T47D (cell line): Measurements from ENCODE around the gene FLYWCH2.
"Not testable (repeated sequence)": the region's sequence is repeated elsewhere in the genome, so short reads cannot be mapped to it uniquely, and the experiment has no call there.

Experiments
- DNase-seq, 2 experiments: peaks; one replicate each; pipeline versions ENCODE4 v3.0.0 to v3.0.0-alpha.2; 2011 to 2012; ENCODE audit warnings: low read depth in 1 of 2, low spot score in 1 of 2
- JUND ChIP-seq: IDR thresholded peaks from 2 replicates; pipeline ENCODE4 v1.6.1; 2012; ENCODE audit warnings: low read depth
- in situ Hi-C: cut with HindIII; loops from 2 replicates; pipeline ENCODE4 v1.10.0; 2016; ENCODE audit warnings: low sequenced_read_pairs, low pct_unique_long_range_greater_than_20kb

FLYWCH2 gene

DNA sequence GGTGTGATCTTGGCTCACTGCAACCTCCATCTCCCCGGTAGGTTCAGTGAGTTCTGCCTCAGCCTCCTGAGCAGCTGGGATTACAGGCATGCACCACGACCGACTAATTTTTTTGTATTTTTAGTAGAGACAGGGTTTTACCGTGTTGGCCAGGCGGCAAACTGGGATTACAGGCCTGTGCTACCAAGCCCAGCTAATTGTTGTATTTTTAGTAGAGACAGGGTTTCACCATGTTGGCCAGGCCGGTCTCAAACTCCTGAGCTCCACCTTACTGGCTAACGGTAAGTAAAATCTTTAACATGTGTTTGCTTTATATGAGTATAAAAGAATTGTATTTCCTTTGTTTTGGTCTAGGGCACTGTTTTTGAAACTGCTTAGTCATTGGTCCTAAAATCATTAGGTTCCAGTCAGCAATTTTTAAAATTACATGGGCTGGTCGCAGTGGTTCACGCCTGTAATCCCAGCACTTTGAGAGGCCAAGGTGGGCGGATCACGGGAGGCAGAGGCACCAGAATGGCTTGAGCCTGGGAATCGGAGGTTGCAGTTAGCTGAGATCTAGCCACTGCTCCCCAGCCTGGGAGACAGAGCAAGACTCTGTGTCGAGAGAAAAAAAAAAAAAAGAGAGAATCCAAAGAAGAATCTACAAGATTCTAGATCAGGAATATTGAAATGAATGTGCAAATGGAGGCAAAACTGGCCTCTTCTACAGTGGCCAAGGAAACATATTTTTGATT, 32.3 kb downstream of the FLYWCH2 start:
- no peak for TF ChIP-seq JUND
- in situ Hi-C loops, result no loop called here
- DNase-seq, result no peak

DNA sequence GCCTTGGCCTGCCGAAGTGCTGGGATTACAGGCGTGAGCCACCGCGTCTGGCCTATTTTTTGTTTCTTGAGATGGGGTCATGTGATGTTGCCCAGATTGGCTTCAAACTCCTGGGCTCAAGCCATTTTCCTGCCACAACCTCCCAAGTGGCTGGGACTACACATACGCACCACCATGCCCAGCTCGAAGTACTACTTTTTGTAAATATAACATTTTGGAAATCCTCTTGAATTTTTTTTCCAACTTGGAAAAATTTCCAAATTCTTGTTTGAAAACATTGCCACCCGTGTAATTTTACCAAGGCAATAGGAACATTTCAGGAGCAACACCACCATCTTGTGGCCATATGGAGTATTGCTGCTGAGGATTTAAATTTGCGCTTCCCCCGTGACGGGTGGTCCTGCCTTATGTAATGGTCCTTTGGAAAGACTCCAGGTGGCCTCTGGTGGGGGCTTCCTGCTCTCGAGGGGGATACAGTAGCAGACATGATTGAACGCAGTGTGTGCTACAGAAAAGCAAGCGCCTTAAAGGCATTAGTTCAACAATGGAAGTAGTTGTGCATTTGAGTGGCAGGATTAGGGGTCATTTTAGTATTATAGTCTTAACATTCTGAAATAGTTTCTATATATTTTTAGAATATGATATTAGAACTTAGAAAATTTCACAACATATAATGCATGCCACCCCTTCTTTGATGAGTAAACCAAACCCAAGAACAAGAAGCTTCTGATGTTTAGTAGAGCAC, 36.7 kb downstream of the FLYWCH2 start:
- in situ Hi-C loops, result no loop called here

DNA sequence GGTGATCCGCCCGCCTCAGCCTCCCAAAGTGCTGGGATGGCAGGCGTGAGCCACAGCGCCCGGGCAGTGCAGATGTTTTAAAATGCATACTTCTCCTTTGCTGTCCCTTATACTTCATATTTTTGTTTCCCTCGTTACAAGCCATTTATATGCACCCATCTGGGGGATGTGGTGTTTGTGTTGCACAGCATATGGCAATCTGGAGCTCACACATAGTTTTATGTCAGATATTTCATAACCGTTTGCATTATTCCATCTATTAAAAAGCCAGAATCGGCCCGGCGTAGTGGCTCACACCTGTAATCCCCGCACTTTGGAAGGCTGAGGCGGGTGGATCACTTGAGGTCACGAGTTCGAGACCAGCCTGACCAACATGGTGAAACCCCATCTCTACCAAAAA, 40.5 kb downstream of the FLYWCH2 start:
- in situ Hi-C loops, result no loop called here
- no peak for DNase-seq
- no peak for TF ChIP-seq JUND

More for the DNA sequence above, 36.7 kb downstream of the FLYWCH2 start:
- TF ChIP-seq JUND, result no peak
- DNase-seq, result peak in 1 of 2 experiments; percentile 70

DNA sequence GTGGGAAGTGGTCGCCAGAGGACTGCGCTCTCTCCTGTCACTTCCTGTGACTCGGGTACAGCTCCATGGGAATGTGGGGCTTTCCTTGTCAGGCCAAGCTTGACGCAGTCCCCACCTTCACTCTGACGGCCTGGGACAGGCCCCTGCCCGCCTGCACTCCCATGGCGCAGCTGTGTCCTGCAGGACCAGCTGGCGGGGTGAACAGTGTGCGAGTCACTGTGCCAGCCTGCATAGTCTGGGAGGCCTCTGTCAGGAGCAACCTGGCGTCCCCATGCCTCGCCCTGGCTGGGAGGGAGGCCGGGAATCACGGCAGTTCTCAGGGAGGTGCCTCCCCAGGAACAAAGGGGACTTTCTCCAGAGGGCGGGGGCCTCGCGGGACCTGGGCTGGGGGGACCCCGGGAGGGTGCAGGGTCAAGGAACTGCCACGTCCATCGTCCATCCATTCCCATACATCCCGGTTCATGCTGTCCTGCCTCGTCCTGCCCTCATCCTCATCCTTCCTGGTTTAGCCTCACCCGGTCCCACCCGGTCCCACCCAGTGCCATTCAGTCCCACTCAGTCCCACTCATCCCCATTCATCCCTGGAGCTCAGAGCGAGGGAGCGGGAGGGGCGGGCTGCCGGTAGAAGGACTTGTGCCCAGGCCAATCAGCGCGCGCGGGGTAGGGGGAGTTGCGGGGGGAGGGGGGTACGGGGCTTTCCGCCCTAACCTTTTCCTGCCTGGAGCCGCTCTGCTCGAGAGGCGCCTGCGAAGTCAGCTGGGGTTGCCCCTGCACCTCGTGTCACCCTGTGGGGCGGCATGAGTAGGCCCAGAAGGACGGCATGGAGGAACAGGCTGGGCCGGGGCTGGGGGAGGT, 42.1 kb downstream of the FLYWCH2 start:
- in situ Hi-C loops, result no loop called here
- no peak for DNase-seq
- TF ChIP-seq JUND, result no peak

DNA sequence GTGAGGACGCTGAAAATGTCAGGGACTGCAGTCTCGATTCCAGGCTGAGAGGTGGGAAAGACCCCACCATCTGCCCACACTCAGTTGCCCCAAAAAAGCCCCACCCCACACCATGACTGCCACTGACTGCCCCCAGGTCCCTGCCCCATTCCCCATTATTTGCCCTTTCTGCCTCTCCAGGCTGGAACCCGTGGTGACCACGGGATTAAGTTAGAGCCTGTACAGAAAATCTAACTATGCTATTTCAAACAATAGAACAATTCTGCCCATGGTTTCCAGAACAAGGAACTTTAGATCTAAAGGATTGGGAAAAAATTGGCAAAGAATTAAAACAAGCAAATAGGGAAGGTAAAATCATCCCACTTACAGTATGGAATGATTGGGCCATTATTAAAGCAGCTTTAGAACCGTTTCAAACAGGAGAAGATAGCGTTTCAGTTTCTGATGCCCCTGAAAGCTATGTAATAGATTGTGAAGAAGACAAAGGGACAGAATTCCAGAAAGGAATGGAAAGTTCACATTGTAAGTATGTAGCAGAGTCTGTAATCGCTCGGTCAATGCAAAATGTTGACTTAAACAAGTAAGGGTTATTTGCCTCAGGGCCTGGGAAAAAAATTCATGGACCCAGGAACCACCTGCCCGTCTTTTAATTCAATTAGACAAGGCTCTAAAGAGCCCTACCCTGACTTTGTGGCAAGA, 43.1 kb downstream of the FLYWCH2 start:
- in situ Hi-C loops, result no loop called here
- no peak for DNase-seq
- TF ChIP-seq JUND, result no peak

DNA sequence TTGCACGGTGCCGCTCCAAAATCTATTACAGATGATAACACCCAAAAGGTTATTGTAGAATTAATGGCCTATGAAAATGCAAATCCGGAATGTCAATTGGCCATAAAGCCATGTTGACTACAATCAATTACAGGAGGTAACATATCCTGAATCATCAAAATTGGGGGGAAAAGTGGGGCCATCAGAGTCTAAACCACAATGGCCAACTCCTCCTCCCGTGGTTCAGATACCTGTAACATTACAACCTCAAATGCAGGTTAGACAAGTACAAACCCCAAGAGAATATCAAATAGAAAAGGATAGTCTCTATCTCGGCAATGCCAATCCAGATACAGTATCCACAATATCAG, 43.6 kb downstream of the FLYWCH2 start:
- TF ChIP-seq JUND, result no peak
- no peak for DNase-seq
- in situ Hi-C loops, result no loop called here

DNA sequence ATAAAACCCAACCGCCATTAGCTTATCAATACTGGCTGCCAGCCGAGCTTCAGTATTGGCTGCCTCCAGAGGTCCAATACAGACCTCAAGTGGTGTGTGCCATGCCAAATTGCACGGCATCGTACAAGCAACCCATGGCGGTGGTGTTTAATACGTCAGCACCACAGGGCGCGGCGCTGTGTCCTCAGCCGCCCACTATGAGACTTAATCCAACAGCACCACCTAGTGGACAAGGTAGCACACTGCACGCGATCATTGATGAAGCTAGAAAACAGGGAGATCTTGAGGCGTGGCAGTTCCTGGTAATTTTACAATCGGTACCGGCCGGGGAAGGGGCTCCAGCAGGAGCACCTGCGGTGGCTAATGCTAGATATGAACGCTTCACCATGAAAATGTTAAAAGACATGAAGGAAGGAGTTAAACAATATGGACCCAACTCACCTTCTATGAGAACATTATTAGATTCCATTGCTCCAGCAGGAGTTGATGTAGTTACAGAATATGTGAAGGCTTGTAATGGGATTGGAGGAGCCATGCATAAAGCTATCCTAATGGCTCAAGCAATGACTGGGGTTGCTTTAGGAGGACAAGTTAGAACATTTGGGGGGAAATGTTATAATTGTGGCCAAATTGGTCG, 44.1 kb downstream of the FLYWCH2 start:
- peak; percentile 60 to 91 for DNase-seq
- in situ Hi-C loops, result no loop called here
- TF ChIP-seq JUND, result no peak

DNA sequence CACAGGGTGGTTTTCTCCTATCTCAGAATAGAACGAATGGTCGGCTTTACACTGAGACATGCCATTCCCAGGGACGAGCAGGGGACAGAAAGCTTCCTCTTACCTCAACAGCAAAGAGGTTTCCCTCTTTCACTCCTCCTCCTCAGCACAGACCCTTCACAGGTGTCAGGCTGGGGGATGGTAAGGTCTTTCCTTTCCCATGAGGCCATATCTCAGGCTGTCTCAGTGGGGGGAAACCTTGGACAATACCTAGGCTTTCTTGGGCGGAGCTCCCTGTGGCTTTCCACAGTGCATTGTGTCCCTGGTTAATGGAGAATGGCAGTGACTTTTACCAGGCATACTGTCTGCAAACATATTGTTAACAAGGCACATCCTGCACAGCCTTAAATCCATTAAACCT, 45.1 kb downstream of the FLYWCH2 start:
- in situ Hi-C loops, DNase-seq: not testable (repeated sequence)

DNA sequence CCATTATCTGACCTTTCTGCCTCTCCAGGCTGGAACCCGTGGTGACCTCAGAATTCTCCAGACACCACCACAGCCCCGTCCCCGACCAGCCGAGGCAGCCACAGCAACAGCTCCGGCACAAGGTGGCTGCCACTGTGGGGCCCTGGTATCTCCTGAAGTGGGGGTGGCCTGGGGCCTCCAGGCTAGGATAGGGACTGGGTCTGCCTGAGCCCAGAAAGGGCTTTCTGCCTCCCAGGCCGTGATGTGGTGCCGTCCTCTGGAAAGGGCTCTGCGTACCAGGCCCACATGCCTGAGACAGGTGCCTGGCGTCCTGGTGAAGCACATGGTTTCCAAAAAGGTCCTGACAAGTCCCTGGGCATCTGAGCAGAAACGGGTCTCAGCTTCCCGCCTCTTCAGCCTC, 45.8 kb downstream of the FLYWCH2 start:
- TF ChIP-seq JUND, result no peak
- in situ Hi-C loops, result no loop called here
- no peak for DNase-seq

DNA sequence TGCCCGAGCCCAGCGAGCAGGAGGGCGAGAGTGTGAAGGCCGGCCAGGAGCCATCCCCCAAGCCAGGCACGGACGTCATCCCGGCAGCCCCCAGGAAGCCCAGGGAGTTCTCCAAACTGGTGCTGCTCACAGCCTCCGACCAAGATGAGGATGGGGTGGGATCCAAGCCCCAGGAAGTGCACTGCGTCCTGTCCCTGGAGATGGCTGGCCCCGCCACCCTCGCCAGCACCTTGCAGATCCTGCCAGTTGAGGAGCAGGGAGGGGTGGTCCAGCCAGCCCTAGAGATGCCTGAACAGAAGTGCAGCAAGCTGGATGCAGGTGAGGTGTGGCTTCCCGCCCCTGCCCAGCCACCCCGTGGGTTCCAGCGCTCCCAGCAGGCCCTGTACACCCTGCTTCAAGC, 46.7 kb downstream of the FLYWCH2 start:
- no peak for DNase-seq
- in situ Hi-C loops, result no loop called here
- no peak for TF ChIP-seq JUND

DNA sequence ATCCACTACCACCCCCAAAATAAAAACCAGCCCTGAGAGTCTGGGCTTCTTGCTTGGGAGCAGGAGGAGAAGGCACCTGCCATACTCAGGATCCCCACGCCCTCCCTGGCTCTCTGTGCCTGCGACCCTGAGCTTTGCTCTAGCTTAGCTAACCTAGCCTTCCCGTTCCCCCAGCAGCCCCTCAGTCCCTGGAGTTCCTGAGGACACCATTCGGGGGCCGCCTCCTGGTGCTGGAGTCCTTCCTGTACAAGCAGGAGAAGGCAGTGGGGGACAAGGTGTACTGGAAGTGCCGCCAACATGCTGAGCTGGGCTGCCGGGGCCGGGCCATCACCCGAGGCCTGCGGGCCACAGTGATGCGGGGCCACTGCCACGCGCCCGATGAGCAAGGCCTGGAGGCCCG, 47.2 kb downstream of the FLYWCH2 start:
- in situ Hi-C loops, result no loop called here
- no peak for DNase-seq
- TF ChIP-seq JUND, result no peak

DNA sequence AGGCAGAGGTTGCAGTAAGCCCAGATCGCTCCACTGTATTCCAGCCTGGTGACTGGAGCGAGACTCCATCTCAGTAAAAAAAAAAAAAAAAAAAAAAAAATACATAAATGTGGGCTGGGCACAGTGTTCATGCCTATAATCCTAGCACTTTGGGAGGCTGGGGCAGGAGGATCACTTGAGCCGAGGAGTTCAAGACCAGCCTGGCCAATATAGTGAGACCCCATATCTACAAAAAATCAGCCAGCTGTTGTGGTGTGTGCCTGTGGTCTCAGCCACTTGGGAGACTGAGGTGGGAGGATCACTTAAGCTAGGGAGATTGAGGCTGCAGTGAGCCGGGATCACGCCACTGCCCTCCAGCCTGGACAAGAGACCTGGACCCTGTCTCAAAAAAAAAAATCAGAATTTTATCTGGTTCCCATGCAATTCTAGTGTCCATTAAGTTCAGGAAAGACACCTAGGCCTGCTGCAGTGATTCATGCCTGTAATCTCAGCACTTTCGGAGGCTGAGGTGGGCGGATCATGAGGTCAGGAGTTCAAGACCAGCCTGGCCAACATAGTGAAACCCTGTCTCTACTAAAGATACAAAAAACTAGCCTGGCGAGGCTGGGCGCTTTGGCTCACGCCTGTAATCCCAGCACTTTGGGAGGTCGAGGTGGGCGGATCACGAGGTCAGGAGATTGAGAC, 48.4 kb downstream of the FLYWCH2 start:
- DNase-seq, in situ Hi-C loops: not testable (repeated sequence)
